KMS-11 (cell line): Measurements from ENCODE around the gene IFI44.

ENCODE experiments used
- H2AFZ ChIP-seq: fragments of 200-600 bp; sonication (generic); 2 replicates; pipeline ENCODE4 v1.6.1; 2016; ENCODE audit warnings: antibody characterized with exemption, mixed run types, low read depth
- H3K27ac ChIP-seq: fragments of 200-600 bp; sonication (generic); 2 replicates; pipeline ENCODE4 v1.6.1; 2016; ENCODE audit warnings: mild to moderate bottlenecking, mixed run types
- H3K27me3 ChIP-seq: fragments of 200-600 bp; sonication (generic); 2 replicates; pipeline ENCODE4 v1.6.1; 2017; ENCODE audit warnings: mild to moderate bottlenecking, low read depth, mixed run types, moderate library complexity; ENCODE audit not compliant: insufficient read depth
- H3K36me3 ChIP-seq: fragments of 200-600 bp; sonication (generic); 2 replicates; pipeline ENCODE4 v1.6.1; 2017; ENCODE audit warnings: mild to moderate bottlenecking, mixed run types; ENCODE audit not compliant: insufficient read depth
- H3K4me1 ChIP-seq: fragments of 200-600 bp; sonication (generic); 2 replicates; pipeline ENCODE4 v1.6.1; 2016; ENCODE audit warnings: mild to moderate bottlenecking, low read depth, mixed run types; ENCODE audit not compliant: poor library complexity, severe bottlenecking
- H3K4me2 ChIP-seq: fragments of 200-600 bp; sonication (generic); 2 replicates; pipeline ENCODE4 v1.7.0; 2016; ENCODE audit warnings: mild to moderate bottlenecking, mixed run types
- H3K4me3 ChIP-seq: fragments of 200-600 bp; sonication (generic); IDR thresholded peaks from 2 replicates; pipeline ENCODE4 v1.6.1; 2017; ENCODE audit warnings: low read depth, low read length, mixed read lengths; ENCODE audit not compliant: insufficient read depth
- H3K79me2 ChIP-seq: fragments of 200-600 bp; sonication (generic); 2 replicates; pipeline ENCODE4 v1.6.1; 2016; ENCODE audit warnings: low read depth, mixed run types; ENCODE audit not compliant: insufficient read depth
- H3K9ac ChIP-seq: fragments of 200-600 bp; sonication (generic); 2 replicates; pipeline ENCODE4 v1.6.1; 2016; ENCODE audit warnings: mild to moderate bottlenecking, mixed run types
- H4K20me1 ChIP-seq: fragments of 200-600 bp; sonication (generic); 2 replicates; pipeline ENCODE4 v1.6.1; 2016; ENCODE audit warnings: mild to moderate bottlenecking, mixed run types; ENCODE audit not compliant: insufficient read depth
- CTCF ChIP-seq: fragments of 200-600 bp; sonication (generic); conservative IDR thresholded peaks from 2 replicates; pipeline ENCODE4 v1.6.1; 2017; ENCODE audit warnings: low read depth, mild to moderate bottlenecking, antibody characterized with exemption, low read length, moderate library complexity, mixed read lengths

Gene IFI44

GRCh38 chr1:78619032-78619431 is 30.6 kb upstream of the IFI44 start:
- peaks cover 24% of the 10 kb centered on the region for H3K4me1 ChIP-seq
- no peak overlapping the region for H3K4me2 ChIP-seq
- H3K9ac ChIP-seq: no peak overlapping the region
- no peaks in the 10 kb centered on the region for H3K36me3 ChIP-seq
- peaks cover 10% of the 10 kb centered on the region; the same call in 1 of the 2 replicates for H3K27me3 ChIP-seq
- H4K20me1 ChIP-seq: no peaks in the 10 kb centered on the region
- TF ChIP-seq CTCF: no peak
- H2AFZ ChIP-seq: no peak overlapping the region
- H3K4me3 ChIP-seq: no peak overlapping the region
- H3K27ac ChIP-seq: no peak overlapping the region
- H3K79me2 ChIP-seq: no peaks in the 10 kb centered on the region

DNA sequence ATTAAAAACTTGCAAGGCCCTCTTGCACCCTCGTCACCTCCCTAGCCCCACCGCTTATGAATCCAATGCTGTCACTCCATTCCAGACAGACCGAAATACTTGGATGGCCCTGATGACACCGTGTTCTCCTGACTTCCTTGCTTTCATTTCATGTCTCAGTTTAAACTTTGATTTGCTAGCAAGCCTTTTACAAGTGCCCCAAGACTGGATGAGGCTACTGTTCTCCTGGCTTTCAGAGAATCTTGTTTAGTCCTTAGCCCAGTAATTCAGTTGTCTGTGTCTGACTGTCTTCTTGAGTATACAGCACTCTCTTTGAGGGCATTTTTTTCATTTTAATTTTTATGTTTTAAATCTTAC is 30.2 kb upstream of the IFI44 start:
- Histone ChIP-seq H4K20me1 (no peaks in the 10 kb centered on the region), H3K79me2 (no peaks in the 10 kb centered on the region), H3K4me2 (no peak overlapping the region), H3K9ac (no peak overlapping the region), H3K36me3 (no peaks in the 10 kb centered on the region), H3K27ac (no peak overlapping the region), H2AFZ (no peak overlapping the region), H3K4me1 (peaks cover 24% of the 10 kb centered on the region), H3K27me3 (peaks cover 10% of the 10 kb centered on the region; the same call in 1 of the 2 replicates), H3K4me3 (no peak overlapping the region)
- no peak for TF ChIP-seq CTCF

GRCh38 chr1:78619803-78620579 is 29.6 kb upstream of the IFI44 start, which contains the start of gene IFI44L:
Gene IFI44L, plus strand, starts transcription at chr1:78620448. Its CDS starts 7,468 bp downstream, at chr1:78627916.
- H3K4me1 ChIP-seq: peaks cover 24% of the 10 kb centered on the region
- peaks cover 10% of the 10 kb centered on the region; the same call in 1 of the 2 replicates for H3K27me3 ChIP-seq
- H3K4me3 ChIP-seq: no peak within 1 kb of the TSS
- no peak within 1 kb of the TSS for H2AFZ ChIP-seq
- H3K9ac ChIP-seq: no peak within 1 kb of the TSS
- no peaks in the 10 kb centered on the region for H3K36me3 ChIP-seq
- peak within 1 kb of the TSS; percentile 54 for H3K4me2 ChIP-seq
- TF ChIP-seq CTCF: no peak
- H3K27ac ChIP-seq: no peak within 1 kb of the TSS
- no peaks in the 10 kb centered on the region for H3K79me2 ChIP-seq
- no peaks in the 10 kb centered on the region for H4K20me1 ChIP-seq

- Histone ChIP-seq H3K4me1 (peaks cover 24% of the 10 kb centered on the region), H3K9ac (no peak overlapping the region), H2AFZ (no peak overlapping the region), H3K27ac (no peak overlapping the region), H3K4me2 (peak overlapping the region; percentile 54), H3K36me3 (no peaks in the 10 kb centered on the region), H4K20me1 (no peaks in the 10 kb centered on the region), H3K4me3 (no peak overlapping the region), H3K79me2 (no peaks in the 10 kb centered on the region), H3K27me3 (peaks cover 10% of the 10 kb centered on the region; the same call in 1 of the 2 replicates)
- TF ChIP-seq CTCF: no peak
Measured at GRCh38 chr1:78620666-78621065, 29.0 kb upstream of the IFI44 start.
